Prostate gland (tissue), 2 donors: ENCODE measurements around the gene RPS18.

ENCODE experiments used
- POLR2A ChIP-seq: fragments of 450-650 bp; IDR thresholded peaks from one replicate; pipeline ENCODE4 v1.6.1; 2016; ENCODE audit warnings: antibody characterized with exemption, mild to moderate bottlenecking
- POLR2AphosphoS5 ChIP-seq: sonication (generic); formaldehyde crosslinking; IDR thresholded peaks from one replicate; pipeline ENCODE4 v1.6.1; 2017; ENCODE audit warnings: antibody characterized with exemption
- TF ChIP-seq, protein P1 (sequence below), 4 experiments: fragments of 200-600 bp in 2 of 4; fragments of 450-650 bp in 2 of 4; sonication (generic) in 2 of 4; IDR thresholded peaks; 1 replicate in 3 of 4; 2 replicates in 1 of 4; pipeline ENCODE4 v1.5.1; 2016 to 2019; ENCODE audit warnings: antibody characterized with exemption in 4 of 4, mild to moderate bottlenecking in 2 of 4, moderate library complexity in 2 of 4

DNA sequence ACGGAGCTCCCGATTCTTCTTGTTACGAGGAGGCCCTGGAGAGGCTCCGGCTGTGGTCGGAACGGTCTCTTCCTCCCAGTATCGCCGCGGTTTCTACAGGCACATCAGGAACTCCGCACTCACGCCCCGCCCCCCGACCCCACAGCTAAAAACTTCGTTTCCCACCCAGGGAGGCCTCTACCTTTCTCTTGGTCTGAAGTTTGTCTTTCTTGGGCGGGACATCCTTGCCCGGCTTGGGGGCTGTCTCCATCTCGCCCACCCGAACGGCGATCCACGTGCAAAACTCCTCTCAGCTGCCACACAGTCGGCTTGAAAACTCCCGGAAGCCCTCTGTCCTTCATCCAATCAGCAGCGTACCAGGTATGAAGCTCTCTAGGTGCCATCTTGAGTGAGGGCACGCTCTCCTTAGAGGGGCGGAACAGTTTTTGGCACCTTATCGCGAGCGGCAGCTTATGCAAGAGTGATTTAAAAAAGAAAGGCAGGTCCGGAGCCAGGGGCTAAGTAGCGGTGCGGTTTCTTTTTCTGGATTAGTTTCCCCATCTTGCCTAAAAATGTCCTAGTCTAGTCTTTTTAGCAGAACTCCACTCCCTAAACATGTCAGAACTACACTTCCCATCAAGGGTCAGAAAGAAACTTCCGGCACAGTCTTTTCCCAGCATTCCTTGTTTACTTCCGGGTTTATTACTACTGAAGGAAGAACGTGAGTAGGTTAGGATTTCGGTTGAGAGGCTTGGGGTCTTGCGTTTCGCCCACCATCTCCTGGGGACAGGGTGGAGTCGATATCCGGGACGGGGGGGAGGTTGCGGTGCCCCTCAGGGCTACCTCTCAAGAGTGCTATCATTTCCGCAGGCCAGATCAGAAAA is 17.3 kb downstream of the RPS18 start, which contains the start of the genes PFDN6 and WDR46:
- TF ChIP-seq, protein P1, sequence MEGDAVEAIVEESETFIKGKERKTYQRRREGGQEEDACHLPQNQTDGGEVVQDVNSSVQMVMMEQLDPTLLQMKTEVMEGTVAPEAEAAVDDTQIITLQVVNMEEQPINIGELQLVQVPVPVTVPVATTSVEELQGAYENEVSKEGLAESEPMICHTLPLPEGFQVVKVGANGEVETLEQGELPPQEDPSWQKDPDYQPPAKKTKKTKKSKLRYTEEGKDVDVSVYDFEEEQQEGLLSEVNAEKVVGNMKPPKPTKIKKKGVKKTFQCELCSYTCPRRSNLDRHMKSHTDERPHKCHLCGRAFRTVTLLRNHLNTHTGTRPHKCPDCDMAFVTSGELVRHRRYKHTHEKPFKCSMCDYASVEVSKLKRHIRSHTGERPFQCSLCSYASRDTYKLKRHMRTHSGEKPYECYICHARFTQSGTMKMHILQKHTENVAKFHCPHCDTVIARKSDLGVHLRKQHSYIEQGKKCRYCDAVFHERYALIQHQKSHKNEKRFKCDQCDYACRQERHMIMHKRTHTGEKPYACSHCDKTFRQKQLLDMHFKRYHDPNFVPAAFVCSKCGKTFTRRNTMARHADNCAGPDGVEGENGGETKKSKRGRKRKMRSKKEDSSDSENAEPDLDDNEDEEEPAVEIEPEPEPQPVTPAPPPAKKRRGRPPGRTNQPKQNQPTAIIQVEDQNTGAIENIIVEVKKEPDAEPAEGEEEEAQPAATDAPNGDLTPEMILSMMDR (IDR thresholded peaks at IDR 0.05) = no peak
- TF ChIP-seq POLR2AphosphoS5 (peak; percentile 96), POLR2A (no peak)
